A673 (cell line): ENCODE results near the gene DKKL1.

Experiments used
- CTCF ChIP-seq: fragments of 300-800, 200-600 bp; sonication (generic); conservative IDR thresholded peaks from 2 replicates; pipeline ENCODE4 v1.5.1; 2017; ENCODE audit warnings: low read depth, mild to moderate bottlenecking, antibody characterized with exemption, low read length, moderate library complexity, mixed read lengths
- EZH2 ChIP-seq: fragments of 200-600 bp; sonication (generic); IDR thresholded peaks from 2 replicates; pipeline ENCODE4 v1.6.1; 2017; ENCODE audit warnings: borderline replicate concordance, low read depth, mild to moderate bottlenecking, mixed read lengths, antibody characterized with exemption, low read length; ENCODE audit not compliant: poor library complexity, severe bottlenecking

GRCh38 chr19:49409441-49410029 lies 45.9 kb downstream of the DKKL1 start:
- TF ChIP-seq CTCF (no peak), EZH2 (no peak)
